ENCODE measurements around the gene HEATR5A. TPM values are rescaled to one million over a fixed set of nuclear protein-coding genes. Genes with fewer than 3 reads are reported as not detected.
"Not testable (repeated sequence)": the region's sequence is repeated elsewhere in the genome, so short reads cannot be mapped to it uniquely, and the experiment has no call there.

The HEATR5A gene
- total RNA-seq, 3 donors from 2014 or later: 53.3 to 80.0 (median 56.8) TPM

- ATAC-seq: no peak
- no peak overlapping the region for H3K4me3 ChIP-seq
- H3K36me3 ChIP-seq (ENCODE audit: low read depth): no peaks in the 10 kb centered on the region
- no peak for DNase-seq
- no peaks in the 10 kb centered on the region for H3K4me1 ChIP-seq (ENCODE audit: low read depth)
- intact Hi-C loops (cut with DNase I, micrococcal nuclease): no loop called here
- no peak for TF ChIP-seq CTCF (IDR thresholded peaks at IDR 0.05)
- H3K9me3 ChIP-seq: no peaks in the 10 kb centered on the region
These were observed 34.1 kb downstream of the HEATR5A start for GRCh38 chr14:31386271-31386670.

GRCh38 chr14:31382221-31382620, 38.1 kb downstream of the HEATR5A start:
- Histone ChIP-seq H3K4me3 (no peak overlapping the region), H3K4me1 (ENCODE audit: low read depth) (no peaks in the 10 kb centered on the region), H3K36me3 (ENCODE audit: low read depth) (no peaks in the 10 kb centered on the region), H3K9me3 (no peaks in the 10 kb centered on the region)
- no peak for ATAC-seq
- no peak for DNase-seq
- no peak for TF ChIP-seq CTCF (IDR thresholded peaks at IDR 0.05)
- intact Hi-C loops (cut with DNase I, micrococcal nuclease): no loop called here

GRCh38 chr14:31380106-31380505, 40.2 kb downstream of the HEATR5A start:
- TF ChIP-seq CTCF (IDR thresholded peaks at IDR 0.05): no peak
- DNase-seq (no peak), ATAC-seq (no peak)
- Histone ChIP-seq H3K4me1 (ENCODE audit: low read depth) (no peaks in the 10 kb centered on the region), H3K9me3 (no peaks in the 10 kb centered on the region), H3K4me3 (no peak overlapping the region), H3K36me3 (ENCODE audit: low read depth) (no peaks in the 10 kb centered on the region)
- intact Hi-C loops (cut with DNase I, micrococcal nuclease): no loop called here

GRCh38 chr14:31379125-31379947, 41.0 kb downstream of the HEATR5A start:
- H3K4me3 ChIP-seq; ATAC-seq; intact Hi-C loops (cut with DNase I, micrococcal nuclease); H3K4me1 ChIP-seq (ENCODE audit: low read depth); H3K9me3 ChIP-seq; DNase-seq; H3K36me3 ChIP-seq (ENCODE audit: low read depth): not testable (repeated sequence)

GRCh38 chr14:31377433-31377832, 42.9 kb downstream of the HEATR5A start:
- Histone ChIP-seq H3K4me3 (no peak overlapping the region), H3K36me3 (ENCODE audit: low read depth) (no peaks in the 10 kb centered on the region), H3K9me3 (no peaks in the 10 kb centered on the region), H3K4me1 (ENCODE audit: low read depth) (no peaks in the 10 kb centered on the region)
- DNase-seq (no peak), ATAC-seq (no peak)
- intact Hi-C loops (cut with DNase I, micrococcal nuclease): no loop called here
- no peak for TF ChIP-seq CTCF (IDR thresholded peaks at IDR 0.05)

- TF ChIP-seq CTCF (IDR thresholded peaks at IDR 0.05): no peak
- Histone ChIP-seq H3K4me3 (no peak overlapping the region), H3K9me3 (no peaks in the 10 kb centered on the region), H3K36me3 (ENCODE audit: low read depth) (no peaks in the 10 kb centered on the region), H3K4me1 (ENCODE audit: low read depth) (no peaks in the 10 kb centered on the region)
- DNase-seq (no peak), ATAC-seq (no peak)
- intact Hi-C loops (cut with DNase I, micrococcal nuclease): no loop called here
These were observed 48.7 kb downstream of the HEATR5A start for GRCh38 chr14:31371646-31372045.

All from mucosa of descending colon (tissue), 3 donors.